Measurements from ENCODE around the gene NINJ2.

NINJ2 gene

DNA sequence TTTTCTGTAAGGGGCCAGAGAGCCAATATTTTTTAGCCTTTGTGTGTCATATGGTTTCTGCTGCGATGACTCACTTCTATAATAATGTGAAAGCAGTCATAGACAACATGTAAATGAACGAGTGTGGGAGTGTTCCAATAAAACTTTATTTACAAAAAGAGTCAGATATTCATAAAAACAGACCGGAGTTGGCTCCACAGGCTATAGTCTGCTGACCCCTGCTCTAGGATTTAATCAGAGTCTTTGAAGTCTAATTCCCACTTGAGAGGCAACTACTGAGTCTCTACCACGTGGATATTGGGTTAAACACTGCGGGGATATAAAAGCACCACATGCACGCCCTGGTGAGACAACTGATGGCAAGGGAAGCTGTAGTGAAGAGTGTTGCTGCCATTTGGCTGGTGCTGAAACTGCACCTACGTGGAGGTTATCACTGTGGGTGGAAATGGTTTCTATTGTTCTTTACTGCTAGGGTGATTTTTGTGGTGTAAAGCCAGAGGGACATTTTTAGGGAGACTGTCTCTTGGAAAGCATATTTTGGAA, 3.6 kb upstream of the NINJ2 start:
- Histone ChIP-seq H3K4me3 (ENCODE audit: insufficient read length, low read depth) (no peak overlapping the region), H3K4me1 (ENCODE audit: insufficient read depth, insufficient read length) (peaks cover 9% of the 10 kb centered on the region)
- TF ChIP-seq SUZ12 (IDR thresholded peaks at IDR 0.05; ENCODE audit: extremely low read depth, insufficient read depth, insufficient read length) = no peak
- TF ChIP-seq ZNF274 (IDR thresholded peaks at IDR 0.05; ENCODE audit: low read depth, low read length) = no peak
- no peak for TF ChIP-seq YY1 (IDR thresholded peaks at IDR 0.05; ENCODE audit: insufficient read depth, insufficient read length)

DNA sequence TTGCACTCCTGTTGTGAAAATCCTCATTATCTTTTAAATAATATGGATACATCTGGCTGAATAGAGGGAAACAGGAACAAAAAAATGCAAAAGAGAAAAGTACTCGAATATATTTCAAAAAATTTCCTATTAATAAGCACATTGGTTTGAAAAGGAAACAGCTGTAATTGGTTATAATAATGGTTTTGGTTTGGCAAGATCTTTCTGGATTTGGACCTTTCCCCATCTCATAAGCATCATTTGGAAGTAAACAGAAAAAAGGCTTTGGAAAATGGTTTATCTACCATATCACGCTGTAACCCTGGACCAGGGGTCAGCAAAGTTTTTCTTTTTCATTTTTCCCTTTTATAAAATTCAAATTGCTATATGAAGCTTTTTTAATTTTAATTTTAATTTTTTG, 2.8 kb upstream of the NINJ2 start:
- Histone ChIP-seq H3K4me3 (ENCODE audit: insufficient read length, low read depth) (no peak overlapping the region), H3K36me3 (ENCODE audit: insufficient read depth, insufficient read length, low read length) (no peaks in the 10 kb centered on the region), H3K9ac (ENCODE audit: insufficient read length, low read depth) (no peak overlapping the region), H3K27me3 (ENCODE audit: insufficient read depth, insufficient read length) (no peaks in the 10 kb centered on the region), H3K4me1 (ENCODE audit: insufficient read depth, insufficient read length) (peaks cover 9% of the 10 kb centered on the region), H3K9me3 (ENCODE audit: insufficient read depth, low read length) (no peaks in the 10 kb centered on the region)
- TF ChIP-seq SUZ12 (IDR thresholded peaks at IDR 0.05; ENCODE audit: extremely low read depth, insufficient read depth, insufficient read length) = no peak
- TF ChIP-seq YY1 (IDR thresholded peaks at IDR 0.05; ENCODE audit: insufficient read depth, insufficient read length) = no peak
- no peak for TF ChIP-seq ZNF274 (IDR thresholded peaks at IDR 0.05; ENCODE audit: low read depth, low read length)
- DNase-seq (ENCODE audit: low read depth, low spot score) = no peak

More for the DNA sequence above, 3.6 kb upstream of the NINJ2 start:
- no peaks in the 10 kb centered on the region for H3K9me3 ChIP-seq (ENCODE audit: insufficient read depth, low read length)
- DNase-seq (ENCODE audit: low read depth, low spot score) = no peak
- no peaks in the 10 kb centered on the region for H3K27me3 ChIP-seq (ENCODE audit: insufficient read depth, insufficient read length)
- H3K9ac ChIP-seq (ENCODE audit: insufficient read length, low read depth) = no peak overlapping the region
- H3K36me3 ChIP-seq (ENCODE audit: insufficient read depth, insufficient read length, low read length) = no peaks in the 10 kb centered on the region

DNA sequence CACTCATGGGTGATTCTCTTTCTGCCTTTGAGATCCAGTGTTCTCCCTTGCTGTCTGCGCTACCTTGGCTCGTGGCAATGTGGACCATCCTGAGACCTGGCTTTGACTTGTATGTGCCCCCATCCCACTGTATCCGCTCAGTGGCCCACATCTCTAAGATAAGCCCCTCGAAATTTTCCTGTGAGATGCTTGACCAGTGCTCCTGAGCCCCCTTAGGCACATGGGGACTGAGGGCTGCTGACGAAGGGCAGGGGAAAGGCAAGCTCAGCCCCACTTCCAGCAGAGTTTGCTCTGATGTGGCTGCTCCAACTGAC, 1.5 kb upstream of the NINJ2 start:
- Histone ChIP-seq H3K36me3 (ENCODE audit: insufficient read depth, insufficient read length, low read length) (no peaks in the 10 kb centered on the region), H3K4me3 (ENCODE audit: insufficient read length, low read depth) (no peak overlapping the region), H3K9me3 (ENCODE audit: insufficient read depth, low read length) (no peaks in the 10 kb centered on the region), H3K27me3 (ENCODE audit: insufficient read depth, insufficient read length) (no peaks in the 10 kb centered on the region), H3K4me1 (ENCODE audit: insufficient read depth, insufficient read length) (peaks cover 9% of the 10 kb centered on the region), H3K9ac (ENCODE audit: insufficient read length, low read depth) (no peak overlapping the region)
- no peak for TF ChIP-seq SUZ12 (IDR thresholded peaks at IDR 0.05; ENCODE audit: extremely low read depth, insufficient read depth, insufficient read length)
- TF ChIP-seq ZNF274 (IDR thresholded peaks at IDR 0.05; ENCODE audit: low read depth, low read length) = no peak
- TF ChIP-seq YY1 (IDR thresholded peaks at IDR 0.05; ENCODE audit: insufficient read depth, insufficient read length) = no peak
- DNase-seq (ENCODE audit: low read depth, low spot score) = no peak

DNA sequence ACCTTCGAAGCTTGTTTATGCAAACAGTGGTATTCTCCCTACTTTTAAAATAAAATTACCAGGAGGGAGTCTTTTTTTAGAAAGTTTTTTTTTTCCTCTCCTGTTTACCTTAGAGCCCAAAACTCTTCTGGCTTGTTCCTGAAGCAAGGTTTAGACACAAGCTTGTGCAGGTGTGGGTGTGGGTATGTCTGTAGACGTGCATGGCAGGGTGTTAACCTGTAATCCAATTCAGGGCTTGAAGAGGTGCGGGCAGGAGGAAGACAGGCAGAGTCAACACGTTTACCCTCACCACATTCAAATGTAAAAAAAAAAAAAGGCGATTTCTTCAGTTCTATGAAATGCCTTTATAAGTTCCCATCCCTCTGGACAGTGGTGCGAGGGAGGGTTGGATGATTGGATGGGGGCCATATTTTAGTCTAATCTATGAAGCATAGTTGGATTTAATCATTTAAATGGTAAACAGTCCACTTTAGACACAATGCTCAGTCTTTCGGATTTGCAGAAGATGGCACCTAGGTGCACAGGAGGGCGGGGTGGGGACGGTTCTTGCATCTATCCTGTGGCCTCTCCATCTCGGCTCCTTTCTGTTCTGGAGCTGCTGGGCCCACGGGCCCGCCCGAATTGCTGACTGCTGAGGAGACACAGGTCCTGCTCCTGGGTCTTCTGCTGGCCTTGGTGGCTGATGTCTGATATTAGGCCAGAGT, 982 bp upstream of the NINJ2 start:
- TF ChIP-seq ZNF274 (IDR thresholded peaks at IDR 0.05; ENCODE audit: low read depth, low read length) (no peak), SUZ12 (IDR thresholded peaks at IDR 0.05; ENCODE audit: extremely low read depth, insufficient read depth, insufficient read length) (no peak), YY1 (IDR thresholded peaks at IDR 0.05; ENCODE audit: insufficient read depth, insufficient read length) (no peak)
- H3K27me3 ChIP-seq (ENCODE audit: insufficient read depth, insufficient read length) = no peaks in the 10 kb centered on the region
- H3K9ac ChIP-seq (ENCODE audit: insufficient read length, low read depth) = no peak overlapping the region
- peaks cover 9% of the 10 kb centered on the region for H3K4me1 ChIP-seq (ENCODE audit: insufficient read depth, insufficient read length)
- H3K36me3 ChIP-seq (ENCODE audit: insufficient read depth, insufficient read length, low read length) = no peaks in the 10 kb centered on the region
- no peak overlapping the region for H3K4me3 ChIP-seq (ENCODE audit: insufficient read length, low read depth)
- no peak for DNase-seq (ENCODE audit: low read depth, low spot score)
- no peaks in the 10 kb centered on the region for H3K9me3 ChIP-seq (ENCODE audit: insufficient read depth, low read length)

DNA sequence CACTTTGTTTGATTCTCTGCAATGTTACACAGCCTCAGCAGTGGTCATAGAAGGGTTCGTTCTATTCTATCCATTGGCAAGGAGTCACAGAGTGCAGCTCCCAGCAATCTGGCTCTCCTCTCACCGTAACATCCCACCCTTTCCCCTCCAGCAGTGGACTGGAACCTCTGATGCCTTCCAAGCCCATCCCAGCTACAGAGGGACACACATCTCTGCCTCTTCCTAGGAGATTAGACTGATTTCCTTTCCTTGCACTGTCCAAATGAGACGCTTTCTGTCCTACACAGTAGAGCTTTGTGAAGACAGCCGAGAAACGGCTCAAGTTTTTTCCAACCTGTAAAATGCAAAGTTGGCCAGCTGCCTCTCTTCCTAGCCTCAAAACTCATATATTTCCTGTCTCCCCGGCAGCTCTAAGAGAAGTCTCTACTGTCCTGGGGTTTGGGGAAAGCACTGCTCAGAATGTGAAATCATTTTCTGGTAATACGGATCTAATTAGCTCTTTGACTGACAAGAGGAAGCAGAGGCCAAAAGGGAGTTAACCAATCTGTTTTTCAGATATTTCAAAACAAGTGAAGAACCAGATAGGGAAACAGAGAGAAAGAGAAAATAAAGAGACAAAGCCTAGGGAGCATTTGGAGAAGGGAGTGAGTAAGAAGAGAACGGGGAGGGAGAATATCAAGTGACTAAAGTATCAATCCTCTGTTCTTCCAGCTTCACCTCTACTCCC, 516 bp downstream of the NINJ2 start:
- Histone ChIP-seq H3K4me1 (ENCODE audit: insufficient read depth, insufficient read length) (peaks cover 9% of the 10 kb centered on the region), H3K27me3 (ENCODE audit: insufficient read depth, insufficient read length) (no peaks in the 10 kb centered on the region), H3K9me3 (ENCODE audit: insufficient read depth, low read length) (no peaks in the 10 kb centered on the region), H3K36me3 (ENCODE audit: insufficient read depth, insufficient read length, low read length) (no peaks in the 10 kb centered on the region), H3K4me3 (ENCODE audit: insufficient read length, low read depth) (no peak overlapping the region), H3K9ac (ENCODE audit: insufficient read length, low read depth) (no peak overlapping the region)
- no peak for DNase-seq (ENCODE audit: low read depth, low spot score)
- TF ChIP-seq SUZ12 (IDR thresholded peaks at IDR 0.05; ENCODE audit: extremely low read depth, insufficient read depth, insufficient read length) (no peak), ZNF274 (IDR thresholded peaks at IDR 0.05; ENCODE audit: low read depth, low read length) (no peak), YY1 (IDR thresholded peaks at IDR 0.05; ENCODE audit: insufficient read depth, insufficient read length) (no peak)

DNA sequence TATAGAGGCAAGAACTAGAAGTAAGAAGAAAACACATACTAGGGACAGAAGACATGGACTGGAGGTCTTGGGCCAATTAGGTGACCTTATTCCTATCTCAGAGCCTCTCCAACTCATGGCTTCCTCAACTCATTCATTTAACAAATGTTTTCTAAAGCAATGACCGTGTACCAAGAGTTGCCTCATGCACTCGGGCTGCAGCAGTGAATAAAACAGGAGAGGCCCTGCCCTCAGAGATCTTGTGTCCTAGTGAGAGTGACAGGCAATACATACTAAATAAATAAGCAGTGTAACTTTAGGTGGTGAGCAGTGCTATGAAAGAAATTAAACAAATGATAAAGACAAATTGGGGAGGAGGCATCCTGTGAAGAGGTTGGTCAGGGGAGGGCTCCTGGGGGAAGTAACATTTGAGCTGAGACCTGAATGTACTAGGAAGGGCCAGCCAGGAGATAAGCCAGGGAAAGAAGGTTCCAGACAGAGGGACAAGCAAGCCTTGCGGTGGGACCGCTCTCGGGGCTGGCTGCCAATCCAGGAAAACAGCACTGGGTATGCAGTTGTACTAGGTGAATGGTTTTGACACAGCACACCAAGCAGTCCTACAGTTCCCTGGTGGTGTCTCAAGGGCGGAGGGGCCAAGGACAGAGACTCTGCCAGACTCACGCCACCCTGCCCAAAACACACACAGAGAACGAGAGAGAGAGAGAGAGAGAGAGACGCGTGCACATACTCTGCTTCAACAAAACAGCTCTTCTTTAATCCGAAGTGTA, 1.3 kb downstream of the NINJ2 start:
- Histone ChIP-seq H3K36me3 (ENCODE audit: insufficient read depth, insufficient read length, low read length) (no peaks in the 10 kb centered on the region), H3K4me1 (ENCODE audit: insufficient read depth, insufficient read length) (peaks cover 8% of the 10 kb centered on the region), H3K27me3 (ENCODE audit: insufficient read depth, insufficient read length) (no peaks in the 10 kb centered on the region), H3K4me3 (ENCODE audit: insufficient read length, low read depth) (no peak overlapping the region), H3K9me3 (ENCODE audit: insufficient read depth, low read length) (no peaks in the 10 kb centered on the region), H3K9ac (ENCODE audit: insufficient read length, low read depth) (no peak overlapping the region)
- no peak for DNase-seq (ENCODE audit: low read depth, low spot score)
- TF ChIP-seq SUZ12 (IDR thresholded peaks at IDR 0.05; ENCODE audit: extremely low read depth, insufficient read depth, insufficient read length) = no peak
- no peak for TF ChIP-seq ZNF274 (IDR thresholded peaks at IDR 0.05; ENCODE audit: low read depth, low read length)
